Stimulated activated CD4-positive, alpha-beta T cell treated with anti-CD3 and anti-CD28 coated beads, Interleukin-15, amount 100 ng/mL, for 1 hour (primary cell): ENCODE data around the gene LRRC66.

Source experiments
- DNase-seq, 2 donors: peaks; one replicate each; pipeline ENCODE4 v3.0.0-alpha.2; 2020; ENCODE audit warnings: low read depth in 1 of 2, low spot score in 1 of 2

The LRRC66 gene

GRCh38 chr4:52019936-52020657 is at the start of gene LRRC66:
LRRC66 (minus strand) TSS chr4:52020363; CDS start chr4:52017613, 2,750 bp downstream.
- DNase-seq = no peak

- no peak for DNase-seq
Observed at GRCh38 chr4:52069571-52069970, 49.4 kb upstream of the LRRC66 start.

GRCh38 chr4:52059372-52059771 is 39.2 kb upstream of the LRRC66 start:
- no peak for DNase-seq

GRCh38 chr4:52058275-52058674 is 38.1 kb upstream of the LRRC66 start:
- no peak for DNase-seq

- no peak for DNase-seq
Observed at GRCh38 chr4:52057196-52057595, 37.0 kb upstream of the LRRC66 start.

- DNase-seq = no peak
Observed at GRCh38 chr4:52054254-52054653, 34.1 kb upstream of the LRRC66 start.

GRCh38 chr4:52052475-52052780 is 32.3 kb upstream of the LRRC66 start:
- no peak for DNase-seq

GRCh38 chr4:52051615-52052474 is 31.7 kb upstream of the LRRC66 start:
- DNase-seq = no peak

- DNase-seq = no peak
Observed at GRCh38 chr4:52051213-52051614, 31.1 kb upstream of the LRRC66 start, which contains the start of gene SPATA18. SPATA18 (plus strand) TSS chr4:52051304; CDS start chr4:52051705, 401 bp downstream.

- no peak for DNase-seq
Observed at GRCh38 chr4:52049266-52049665, 29.1 kb upstream of the LRRC66 start.

- DNase-seq = no peak
Observed at GRCh38 chr4:52045028-52045427, 24.9 kb upstream of the LRRC66 start.

GRCh38 chr4:52038103-52038912 is 18.1 kb upstream of the LRRC66 start, which contains the start of gene SGCB:
SGCB (minus strand) TSS chr4:52038299; CDS start chr4:52038259, 40 bp downstream.
- peak; percentile 44 to 65 for DNase-seq

GRCh38 chr4:52037689-52038102 is 17.5 kb upstream of the LRRC66 start:
- no peak for DNase-seq

- DNase-seq = no peak
Observed at GRCh38 chr4:52036886-52037530, 16.8 kb upstream of the LRRC66 start.

GRCh38 chr4:52035190-52035589 is 15.0 kb upstream of the LRRC66 start:
- DNase-seq = no peak

GRCh38 chr4:52032005-52032404 is 11.8 kb upstream of the LRRC66 start:
- no peak for DNase-seq

- DNase-seq = no peak
Observed at GRCh38 chr4:52028970-52029369, 8.8 kb upstream of the LRRC66 start.

- no peak for DNase-seq
Observed at GRCh38 chr4:52017814-52018213, 2.3 kb downstream of the LRRC66 start.

- DNase-seq = no peak
Observed at GRCh38 chr4:52016981-52017380, 3.2 kb downstream of the LRRC66 start.

- no peak for DNase-seq
Observed at GRCh38 chr4:52015366-52015765, 4.8 kb downstream of the LRRC66 start.

GRCh38 chr4:52014903-52015302 is 5.3 kb downstream of the LRRC66 start:
- no peak for DNase-seq
